H9 (cell line): Measurements from ENCODE around the gene FAM114A1. TPM values are rescaled to one million over a fixed set of nuclear protein-coding genes. Genes with fewer than 3 reads are reported as not detected.
"Not testable (repeated sequence)": the region's sequence is repeated elsewhere in the genome, so short reads cannot be mapped to it uniquely, and the experiment has no call there.

ENCODE experiments used
- DNase-seq: peaks from one replicate; pipeline ENCODE4 v3.0.0-alpha.2; 2017
- H2AFZ ChIP-seq: one replicate; pipeline ENCODE4 v1.6.1; 2013; ENCODE audit warnings: mild to moderate bottlenecking, low read length, control low read depth, moderate library complexity
- H2AK5ac ChIP-seq: 2 replicates; pipeline ENCODE4 v1.6.1; 2013; ENCODE audit warnings: low read length, control low read depth, mixed read lengths; ENCODE audit not compliant: insufficient read length
- H2BK120ac ChIP-seq: one replicate; pipeline ENCODE4 v1.6.1; 2013; ENCODE audit warnings: low read depth, mild to moderate bottlenecking, low read length, control low read depth, inconsistent platforms; ENCODE audit not compliant: poor library complexity, severe bottlenecking
- H2BK12ac ChIP-seq: 2 replicates; pipeline ENCODE4 v1.6.1; 2013; ENCODE audit warnings: low read length, control low read depth, mixed read lengths, low read depth; ENCODE audit not compliant: insufficient read length
- H2BK15ac ChIP-seq: 2 replicates; pipeline ENCODE4 v1.6.1; 2013; ENCODE audit warnings: low read depth, low read length, control low read depth
- H2BK20ac ChIP-seq: one replicate; pipeline ENCODE4 v1.6.1; 2013; ENCODE audit warnings: low read depth, mild to moderate bottlenecking, low read length, control low read depth, inconsistent platforms; ENCODE audit not compliant: poor library complexity, severe bottlenecking
- H2BK5ac ChIP-seq: 2 replicates; pipeline ENCODE4 v1.6.1; 2013; ENCODE audit warnings: low read length, control low read depth, mixed read lengths; ENCODE audit not compliant: insufficient read length
- H3K14ac ChIP-seq: 2 replicates; pipeline ENCODE4 v1.6.1; 2013; ENCODE audit warnings: low read length, control low read depth; ENCODE audit not compliant: insufficient read depth
- H3K18ac ChIP-seq: 2 replicates; pipeline ENCODE4 v1.6.1; 2013; ENCODE audit warnings: low read depth, mild to moderate bottlenecking, mixed read lengths, low read length, control low read depth; ENCODE audit not compliant: insufficient read length
- H3K23ac ChIP-seq: 2 replicates; pipeline ENCODE4 v1.6.1; 2013; ENCODE audit warnings: low read length, control low read depth, mixed read lengths, low read depth; ENCODE audit not compliant: insufficient read length
- H3K23me2 ChIP-seq: 2 replicates; pipeline ENCODE4 v1.6.1; 2013; ENCODE audit warnings: low read depth, mild to moderate bottlenecking, mixed read lengths, low read length, control low read depth; ENCODE audit not compliant: insufficient read length, poor library complexity, severe bottlenecking
- H3K27ac ChIP-seq: 2 replicates; pipeline ENCODE4 v1.5.1; 2013; ENCODE audit warnings: low read length, control low read depth, mixed read lengths, low read depth; ENCODE audit not compliant: insufficient read length
- H3K27me3 ChIP-seq: 2 replicates; pipeline ENCODE4 v1.6.1; 2013; ENCODE audit warnings: low read length, control low read depth, inconsistent platforms; ENCODE audit not compliant: insufficient read depth
- H3K4ac ChIP-seq: 2 replicates; pipeline ENCODE4 v1.6.1; 2013; ENCODE audit warnings: low read depth, mild to moderate bottlenecking, control low read depth, inconsistent platforms, low read length, moderate library complexity
- H3K4me1 ChIP-seq: 2 replicates; pipeline ENCODE4 v1.6.1; 2013; ENCODE audit warnings: low read length, control low read depth, inconsistent platforms; ENCODE audit not compliant: insufficient read depth
- H3K4me2 ChIP-seq: 2 replicates; pipeline ENCODE4 v1.6.1; 2013; ENCODE audit warnings: low read length, control low read depth, mixed read lengths; ENCODE audit not compliant: insufficient read length, insufficient read depth
- H3K56ac ChIP-seq: 2 replicates; pipeline ENCODE4 v1.6.1; 2013; ENCODE audit warnings: low read depth, mild to moderate bottlenecking, mixed read lengths, low read length, control low read depth; ENCODE audit not compliant: insufficient read length
- H3K79me1 ChIP-seq: 2 replicates; pipeline ENCODE4 v1.6.1; 2013; ENCODE audit warnings: low read depth, mild to moderate bottlenecking, moderate library complexity, low read length, control low read depth, inconsistent platforms; ENCODE audit not compliant: insufficient read depth, poor library complexity, severe bottlenecking
- H3K79me2 ChIP-seq: 2 replicates; pipeline ENCODE4 v1.6.1; 2013; ENCODE audit warnings: low read length, control low read depth, inconsistent platforms; ENCODE audit not compliant: insufficient read depth
- H3K9ac ChIP-seq: 2 replicates; pipeline ENCODE4 v1.6.1; 2013; ENCODE audit warnings: low read length, control low read depth, mixed read lengths; ENCODE audit not compliant: insufficient read length; ENCODE audit errors: extremely low read depth
- H3K9me3 ChIP-seq: one replicate; pipeline ENCODE4 v1.6.1; 2013; ENCODE audit warnings: low read depth, low read length, inconsistent platforms; ENCODE audit not compliant: control insufficient read depth
- H3T11ph ChIP-seq: one replicate; pipeline ENCODE4 v1.6.1; 2013; ENCODE audit warnings: mild to moderate bottlenecking, low read length, control low read depth, inconsistent platforms
- H4K20me1 ChIP-seq: one replicate; pipeline ENCODE4 v1.6.1; 2013; ENCODE audit not compliant: control insufficient read depth, insufficient read length, insufficient read depth
- H4K5ac ChIP-seq: 2 replicates; pipeline ENCODE4 v1.6.1; 2013; ENCODE audit warnings: low read depth, mild to moderate bottlenecking, mixed read lengths, low read length, control low read depth; ENCODE audit not compliant: insufficient read length
- H4K8ac ChIP-seq: replicated peaks from 2 replicates; pipeline ENCODE4 v1.6.1; 2013; ENCODE audit warnings: low read length, control low read depth, mixed read lengths, low read depth; ENCODE audit not compliant: insufficient read length
- H4K91ac ChIP-seq: 2 replicates; pipeline ENCODE4 v1.6.1; 2013; ENCODE audit warnings: low read depth, mild to moderate bottlenecking, moderate library complexity, mixed read lengths, low read length, control low read depth; ENCODE audit not compliant: insufficient read length
- H3K27ac Mint-ChIP-seq, 3 experiments: 2 replicates in 2 of 3; 3 replicates in 1 of 3; pipeline ENCODE4 v1.8.0; 2020 to 2021; ENCODE audit warnings: mixed read lengths in 3 of 3, mild to moderate bottlenecking in 1 of 3, moderate library complexity in 1 of 3
- H3K27me3 Mint-ChIP-seq: 2 replicates; pipeline ENCODE4 v1.8.0; 2021; ENCODE audit warnings: low read depth, mild to moderate bottlenecking, moderate library complexity, mixed read lengths
- H3K36me3 Mint-ChIP-seq, 3 experiments: 2 replicates in 2 of 3; 3 replicates in 1 of 3; pipeline ENCODE4 v1.8.0; 2020 to 2021; ENCODE audit warnings: low read depth in 3 of 3, mixed read lengths in 3 of 3; ENCODE audit not compliant: insufficient read depth in 1 of 3
- H3K4me1 Mint-ChIP-seq, 2 experiments: 2 replicates each; pipeline ENCODE4 v1.8.0; 2020; ENCODE audit warnings: mixed read lengths in 2 of 2
- H3K4me3 Mint-ChIP-seq, 2 experiments: 2 replicates in 1 of 2; 3 replicates in 1 of 2; pipeline ENCODE4 v1.8.0; 2020 to 2021; ENCODE audit warnings: mild to moderate bottlenecking in 2 of 2, mixed read lengths in 2 of 2, moderate library complexity in 1 of 2
- H3K9me3 Mint-ChIP-seq, 2 experiments: 2 replicates in 1 of 2; 3 replicates in 1 of 2; pipeline ENCODE4 v1.8.0; 2020; ENCODE audit warnings: mild to moderate bottlenecking in 2 of 2, mixed read lengths in 2 of 2, moderate library complexity in 1 of 2
- CTCF ChIP-seq: fragments of 200-600 bp; sonication (generic); conservative IDR thresholded peaks from 3 replicates; pipeline ENCODE4 v1.8.0; 2021; ENCODE audit warnings: antibody characterized with exemption, mild to moderate bottlenecking
- WGBS: extraction: QIAGEN DNeasy Blood & Tissue Kit; methylation state at CpG from one replicate; pipeline ENCODE4 v1.1.7; 2013; ENCODE audit warnings: missing lambda C conversion rate, low lambda C conversion rate, mixed read lengths; ENCODE audit not compliant: insufficient read length; ENCODE audit errors: extremely low coverage; 5-methylcytosine and 5-hydroxymethylcytosine counted together
- total RNA-seq: library from RNA; stranded (reverse); gene quantifications from 2 replicates; pipeline ENCODE4 v1.2.1, GENCODE V29; 2021

The FAM114A1 gene
- total RNA-seq, 1 experiment from 2014 or later, result 9.9 TPM

- H3K79me2 ChIP-seq, result no peaks in the 10 kb centered on the region
- no peaks in the 10 kb centered on the region for H3K79me1 ChIP-seq
- no peak overlapping the region for H3K56ac ChIP-seq
- Mint-ChIP-seq H3K27me3 (no peaks in the 10 kb centered on the region), H3K36me3 (no peaks in the 10 kb centered on the region), H3K9me3 (no peaks in the 10 kb centered on the region), H3K4me3 (no peak overlapping the region), H3K4me1 (peaks cover 16 to 17% of the 10 kb centered on the region in 2 experiments), H3K27ac (no peak overlapping the region)
- no peak overlapping the region for H3K18ac ChIP-seq
- H3K9me3 ChIP-seq, result no peaks in the 10 kb centered on the region
- H3K23me2 ChIP-seq, result no peaks in the 10 kb centered on the region
- peaks cover 3% of the 10 kb centered on the region; the same call in 1 of the 2 replicates for H3K4me1 ChIP-seq
- H2BK15ac ChIP-seq, result no peak overlapping the region
- H3K9ac ChIP-seq, result no peak overlapping the region
- no peak overlapping the region for H3K27ac ChIP-seq
- H3K14ac ChIP-seq, result no peak overlapping the region
- DNase-seq, result no peak
- no peak overlapping the region for H2BK12ac ChIP-seq
- H3T11ph ChIP-seq, result no peak overlapping the region
- no peak overlapping the region for H3K4ac ChIP-seq
- H4K8ac ChIP-seq, result no peak overlapping the region
- H3K23ac ChIP-seq, result no peak overlapping the region
- H4K20me1 ChIP-seq, result no peaks in the 10 kb centered on the region
- H2BK5ac ChIP-seq, result no peak overlapping the region
- H2BK120ac ChIP-seq, result no peak overlapping the region
- TF ChIP-seq CTCF, result no peak
- no peak overlapping the region for H2AFZ ChIP-seq
- H4K5ac ChIP-seq, result no peak overlapping the region
- H3K4me2 ChIP-seq, result no peak overlapping the region
- H3K27me3 ChIP-seq, result no peaks in the 10 kb centered on the region
- no peak overlapping the region for H2AK5ac ChIP-seq
- no peak overlapping the region for H2BK20ac ChIP-seq
- no peak overlapping the region for H4K91ac ChIP-seq
These were observed 119.9 kb downstream of the FAM114A1 start for GRCh38 chr4:38987491-38987890.

GRCh38 chr4:38988353-38988752 is 120.7 kb downstream of the FAM114A1 start:
- not testable (repeated sequence) for H3K23ac ChIP-seq, H2AFZ ChIP-seq, H3K23me2 ChIP-seq, H3K9me3 Mint-ChIP-seq, H3K27me3 ChIP-seq, H3K9ac ChIP-seq, H3K14ac ChIP-seq, H4K91ac ChIP-seq, H3K36me3 Mint-ChIP-seq, H3K56ac ChIP-seq, H3K79me2 ChIP-seq, H2BK20ac ChIP-seq, H2BK120ac ChIP-seq, H3K9me3 ChIP-seq, H2BK5ac ChIP-seq, H3K79me1 ChIP-seq, H3T11ph ChIP-seq, H3K4me3 Mint-ChIP-seq, H3K27ac ChIP-seq, H2AK5ac ChIP-seq, H3K18ac ChIP-seq, H4K8ac ChIP-seq, H2BK15ac ChIP-seq, H2BK12ac ChIP-seq, H3K4me2 ChIP-seq, H4K20me1 ChIP-seq, H3K27me3 Mint-ChIP-seq, H3K4ac ChIP-seq, H3K4me1 ChIP-seq, H4K5ac ChIP-seq
- Mint-ChIP-seq H3K27ac (peak overlapping the region in 1 of 3 experiments; percentile 27; a peak in 1 of 7 replicates), H3K4me1 (peaks cover 13% of the 10 kb centered on the region in 2 experiments)
- peak; percentile 32 for DNase-seq
- WGBS, result no CpG with 5 or more reads among the region's 9 CpGs
